ENCODE measurements around the gene RPUSD4. TPM values are rescaled to one million over a fixed set of nuclear protein-coding genes. Genes with fewer than 3 reads are reported as not detected.

RPUSD4 gene
- total RNA-seq, 1 experiment from 2014 or later, result 42.9 TPM

DNA sequence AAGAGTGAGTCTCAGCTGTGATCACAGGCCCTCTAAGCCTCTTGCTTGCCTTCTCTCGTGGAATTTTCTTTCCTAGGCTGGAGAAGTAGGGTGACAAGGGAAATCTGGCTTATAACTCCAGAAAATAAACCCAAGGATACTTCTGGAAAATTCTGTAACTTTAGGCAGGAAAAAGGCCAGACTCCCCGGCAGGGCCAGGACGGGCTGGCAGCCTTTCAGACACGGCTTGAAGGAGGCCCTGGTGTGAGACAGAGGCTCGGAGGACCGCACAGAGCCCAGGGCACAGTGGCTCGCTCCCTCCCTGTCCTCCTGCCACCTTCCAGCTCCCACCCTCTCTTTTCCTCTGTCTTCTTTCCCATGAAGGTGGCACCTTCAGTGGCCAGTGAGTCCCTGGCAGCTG is 19.1 kb downstream of the RPUSD4 start:
- no peak overlapping the region for H3K18ac ChIP-seq (ENCODE audit: insufficient read length, low read depth, low read length)
- H3K79me1 ChIP-seq (ENCODE audit: insufficient read depth, low read depth, low read length, poor library complexity, severe bottlenecking), result no peaks in the 10 kb centered on the region
- H4K20me1 ChIP-seq (ENCODE audit: control insufficient read depth, insufficient read depth, insufficient read length), result no peaks in the 10 kb centered on the region
- no CpG with 5 or more reads among the region's 7 CpGs for WGBS (ENCODE audit: extremely low coverage, insufficient read length, low lambda C conversion rate)
- H3K27ac ChIP-seq (ENCODE audit: insufficient read length, low read depth, low read length), result no peak overlapping the region
- no peak overlapping the region for H3K56ac ChIP-seq (ENCODE audit: insufficient read length, low read depth, low read length)
- H3K9me3 Mint-ChIP-seq, result peaks cover 12 to 14% of the 10 kb centered on the region in 2 experiments
- TF ChIP-seq, protein P1, sequence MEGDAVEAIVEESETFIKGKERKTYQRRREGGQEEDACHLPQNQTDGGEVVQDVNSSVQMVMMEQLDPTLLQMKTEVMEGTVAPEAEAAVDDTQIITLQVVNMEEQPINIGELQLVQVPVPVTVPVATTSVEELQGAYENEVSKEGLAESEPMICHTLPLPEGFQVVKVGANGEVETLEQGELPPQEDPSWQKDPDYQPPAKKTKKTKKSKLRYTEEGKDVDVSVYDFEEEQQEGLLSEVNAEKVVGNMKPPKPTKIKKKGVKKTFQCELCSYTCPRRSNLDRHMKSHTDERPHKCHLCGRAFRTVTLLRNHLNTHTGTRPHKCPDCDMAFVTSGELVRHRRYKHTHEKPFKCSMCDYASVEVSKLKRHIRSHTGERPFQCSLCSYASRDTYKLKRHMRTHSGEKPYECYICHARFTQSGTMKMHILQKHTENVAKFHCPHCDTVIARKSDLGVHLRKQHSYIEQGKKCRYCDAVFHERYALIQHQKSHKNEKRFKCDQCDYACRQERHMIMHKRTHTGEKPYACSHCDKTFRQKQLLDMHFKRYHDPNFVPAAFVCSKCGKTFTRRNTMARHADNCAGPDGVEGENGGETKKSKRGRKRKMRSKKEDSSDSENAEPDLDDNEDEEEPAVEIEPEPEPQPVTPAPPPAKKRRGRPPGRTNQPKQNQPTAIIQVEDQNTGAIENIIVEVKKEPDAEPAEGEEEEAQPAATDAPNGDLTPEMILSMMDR (conservative IDR thresholded peaks at IDR 0.05), result no peak
- no peak overlapping the region for H3K4me3 Mint-ChIP-seq
- H2BK15ac ChIP-seq (ENCODE audit: low read depth, low read length), result no peak overlapping the region
- H2BK120ac ChIP-seq (ENCODE audit: low read depth, low read length, poor library complexity, severe bottlenecking), result no peak overlapping the region
- H4K5ac ChIP-seq (ENCODE audit: insufficient read length, low read depth, low read length), result no peak overlapping the region
- no peaks in the 10 kb centered on the region for H3K27me3 ChIP-seq (ENCODE audit: insufficient read depth, low read length)
- H3K4me2 ChIP-seq (ENCODE audit: insufficient read depth, insufficient read length, low read length), result no peak overlapping the region
- peaks cover 22 to 53% (median 53%) of the 10 kb centered on the region in 3 experiments for H3K36me3 Mint-ChIP-seq (ENCODE audit: insufficient read depth in 1 of 3, low read depth in 3 of 3)
- H3K14ac ChIP-seq (ENCODE audit: insufficient read depth, low read length), result no peak overlapping the region
- H2BK5ac ChIP-seq (ENCODE audit: insufficient read length, low read length), result no peak overlapping the region
- H4K91ac ChIP-seq (ENCODE audit: insufficient read length, low read depth, low read length), result no peak overlapping the region
- no peak overlapping the region for H3K23ac ChIP-seq (ENCODE audit: insufficient read length, low read depth, low read length)
- no peak overlapping the region for H4K8ac ChIP-seq (replicated peaks; ENCODE audit: insufficient read length, low read depth, low read length)
- H3T11ph ChIP-seq (ENCODE audit: low read length), result no peak overlapping the region
- no peaks in the 10 kb centered on the region for H3K79me2 ChIP-seq (ENCODE audit: insufficient read depth, low read length)
- no peak overlapping the region for H2AFZ ChIP-seq (ENCODE audit: low read length)
- no peak overlapping the region for H3K4ac ChIP-seq (ENCODE audit: low read depth, low read length)
- no peaks in the 10 kb centered on the region for H3K27me3 Mint-ChIP-seq (ENCODE audit: low read depth)
- H3K4me1 ChIP-seq (ENCODE audit: insufficient read depth, low read length), result no peaks in the 10 kb centered on the region
- no peak overlapping the region for H2AK5ac ChIP-seq (ENCODE audit: insufficient read length, low read length)
- no peak for DNase-seq
- H3K23me2 ChIP-seq (ENCODE audit: insufficient read length, low read depth, low read length, poor library complexity, severe bottlenecking), result no peaks in the 10 kb centered on the region
- no peak overlapping the region for H2BK20ac ChIP-seq (ENCODE audit: low read depth, low read length, poor library complexity, severe bottlenecking)
- peaks cover 5% of the 10 kb centered on the region for H3K9me3 ChIP-seq (ENCODE audit: control insufficient read depth, low read depth, low read length)
- H3K27ac Mint-ChIP-seq, result no peak overlapping the region
- no peak overlapping the region for H3K9ac ChIP-seq (ENCODE audit: extremely low read depth, insufficient read length, low read length)
- H3K4me1 Mint-ChIP-seq, result peaks cover 0 to 8% of the 10 kb centered on the region in 2 experiments; a peak in 2 of 4 replicates
- no peak overlapping the region for H2BK12ac ChIP-seq (ENCODE audit: insufficient read length, low read depth, low read length)
